HG02623 (cell line): ENCODE results near the gene ELMO1.
"Not testable (repeated sequence)": the region's sequence is repeated elsewhere in the genome, so short reads cannot be mapped to it uniquely, and the experiment has no call there.

Experiments used
- ATAC-seq: cut with Tn5 transposase; IDR thresholded peaks from one replicate; pipeline ENCODE4 v1.9.1; 2021; ENCODE audit warnings: moderate library complexity; ENCODE audit not compliant: unreplicated experiment

The ELMO1 gene

GRCh38 chr7:36999626-37000485 lies 448.8 kb downstream of the ELMO1 start:
- ATAC-seq = no peak

DNA sequence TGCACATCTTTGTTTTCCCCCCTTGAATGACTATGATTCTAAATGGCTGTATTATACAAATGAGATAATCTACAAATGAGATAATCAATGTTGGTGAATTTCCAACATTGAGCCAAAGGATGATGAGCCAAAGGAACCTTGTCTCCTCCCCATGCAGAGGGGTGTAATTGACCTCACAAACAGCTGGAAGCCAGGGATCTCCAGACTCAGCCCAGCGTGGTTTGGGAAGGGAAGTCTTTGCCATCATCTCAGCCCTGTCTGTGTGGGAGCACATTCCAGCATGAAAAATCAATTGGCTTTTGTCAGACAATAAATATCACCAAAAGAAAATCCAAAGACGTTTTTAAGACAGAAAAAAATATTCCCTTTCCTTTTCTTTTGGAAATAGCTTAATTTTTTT lies 452.9 kb downstream of the ELMO1 start:
- ATAC-seq = no peak

GRCh38 chr7:36994456-36995112 lies 454.1 kb downstream of the ELMO1 start:
- ATAC-seq = no peak

DNA sequence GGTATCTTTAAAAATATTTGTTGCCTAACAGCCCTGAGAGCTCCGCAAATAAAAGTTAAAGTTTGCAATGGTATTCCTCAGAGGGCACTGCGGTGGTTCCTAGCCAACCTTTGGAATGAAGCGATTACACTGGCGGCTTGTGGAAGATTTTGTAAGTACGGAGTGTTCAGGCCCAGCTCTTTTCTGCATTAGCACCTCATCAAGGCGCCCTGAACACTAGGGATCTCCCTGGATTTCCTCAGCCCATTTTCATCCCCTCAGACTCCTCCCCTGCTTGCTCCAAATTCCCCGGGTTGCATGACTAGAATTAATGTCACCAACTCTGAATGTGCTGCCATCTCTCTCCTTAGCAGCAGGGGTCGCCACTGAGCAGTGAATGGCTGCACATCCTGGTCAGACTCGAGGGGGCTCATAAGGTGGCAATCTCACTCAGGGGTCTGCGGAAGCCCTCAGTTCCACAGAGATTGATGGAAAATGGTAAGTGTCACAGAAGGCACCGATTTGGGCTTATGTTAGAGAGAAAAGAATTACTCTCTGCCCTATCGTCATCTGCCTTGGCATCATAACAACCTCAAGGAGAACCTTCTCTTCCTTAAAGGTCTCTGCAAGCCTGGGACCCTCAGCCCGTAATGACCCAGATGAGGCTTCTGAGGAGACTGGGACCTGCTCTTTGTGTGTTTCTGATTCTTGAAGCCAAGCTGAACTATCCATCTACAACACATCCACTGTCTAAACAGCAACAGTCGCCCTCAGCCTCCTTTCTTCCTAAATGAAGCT lies 461.5 kb downstream of the ELMO1 start:
- ATAC-seq = no peak

GRCh38 chr7:36986511-36986933 lies 462.1 kb downstream of the ELMO1 start:
- ATAC-seq = no peak

GRCh38 chr7:36985866-36986400 lies 462.7 kb downstream of the ELMO1 start:
- no peak for ATAC-seq

DNA sequence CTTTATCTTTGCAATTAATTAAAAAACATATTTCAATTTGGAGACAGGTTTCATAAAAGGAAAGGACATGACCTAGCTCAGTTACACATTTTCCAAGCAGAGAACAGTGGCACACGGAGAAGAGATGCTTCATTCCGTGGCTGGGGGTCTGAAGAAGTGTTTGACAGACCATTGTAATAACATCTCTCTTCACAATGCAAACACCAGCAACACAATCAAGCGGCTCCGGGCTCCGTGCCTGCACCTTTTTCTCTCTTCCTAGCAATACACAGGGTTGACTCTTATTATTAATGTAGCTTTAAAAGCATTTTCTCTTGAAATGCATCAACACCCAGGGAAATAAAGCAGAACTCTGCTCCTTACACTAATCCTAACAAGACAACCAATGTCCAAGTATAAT lies 463.3 kb downstream of the ELMO1 start:
- ATAC-seq = no peak

DNA sequence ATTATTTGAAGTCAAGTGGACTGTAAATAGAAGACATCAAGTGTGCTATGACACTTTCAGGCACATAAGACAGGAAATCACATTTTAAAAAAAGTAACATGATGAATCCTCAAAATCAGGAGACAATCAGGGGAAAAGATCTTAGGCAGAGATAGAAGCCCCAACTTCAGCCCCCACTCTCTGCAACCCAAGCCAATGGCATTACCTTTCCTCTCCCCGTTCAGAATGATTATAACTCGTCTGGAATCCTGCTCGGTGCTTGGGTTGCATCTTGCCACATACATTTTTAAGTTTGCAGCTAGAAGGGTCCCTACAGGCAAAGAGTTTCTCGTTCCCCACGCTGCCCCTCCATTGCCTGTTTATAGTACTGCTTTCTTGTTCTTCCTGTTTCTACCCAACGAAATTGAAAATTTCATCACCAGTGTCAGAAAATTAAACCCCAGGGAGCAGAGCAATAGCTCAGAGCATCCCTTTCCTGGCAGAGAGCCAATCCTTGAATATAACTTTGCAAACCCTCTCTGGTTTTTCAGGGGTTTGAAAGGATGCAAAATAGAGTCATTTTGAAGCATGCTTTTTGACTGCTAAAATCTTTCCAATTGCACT lies 463.9 kb downstream of the ELMO1 start:
- no peak for ATAC-seq

DNA sequence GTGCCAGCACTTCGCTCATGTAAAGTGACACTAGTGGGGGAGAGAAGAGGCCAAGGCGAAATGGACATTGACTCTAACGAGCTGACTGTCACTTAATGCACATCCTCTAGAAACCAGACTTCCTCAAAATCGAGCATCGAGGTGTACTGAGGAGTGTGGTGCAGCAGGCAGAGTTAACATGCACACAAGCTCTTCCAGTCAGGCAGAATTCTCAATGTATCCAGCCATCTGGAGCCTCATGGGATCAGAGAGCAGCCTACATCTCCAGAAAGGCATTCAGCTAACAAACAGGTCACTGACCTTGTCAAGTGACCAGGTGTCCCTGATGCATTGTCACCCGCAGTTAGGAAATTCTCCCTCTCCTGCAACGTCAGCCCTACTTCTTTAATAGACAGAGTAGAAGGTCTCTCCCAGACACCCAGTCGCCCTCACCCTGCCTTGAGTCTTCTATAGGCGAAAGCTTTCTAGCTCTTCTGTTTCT lies 464.6 kb downstream of the ELMO1 start:
- no peak for ATAC-seq

DNA sequence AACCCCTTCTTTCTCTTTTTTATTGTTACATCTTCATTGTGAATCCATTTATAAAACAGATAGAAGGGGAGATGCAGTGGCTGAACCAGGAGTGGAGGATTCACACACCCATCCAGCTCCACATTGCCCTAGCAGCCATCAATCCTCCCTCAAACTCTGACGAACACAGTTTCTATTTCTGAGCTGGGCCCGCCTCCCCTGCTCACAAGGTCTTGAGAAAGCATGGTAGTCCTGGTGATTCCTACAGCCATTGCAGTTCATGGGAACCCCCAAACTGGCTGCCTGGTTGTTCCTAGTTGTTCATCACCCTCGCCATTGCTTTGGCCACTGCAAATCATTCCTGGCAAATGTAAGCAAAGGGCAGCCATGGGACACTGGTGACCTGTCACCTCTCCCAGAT lies 465.9 kb downstream of the ELMO1 start:
- no peak for ATAC-seq

DNA sequence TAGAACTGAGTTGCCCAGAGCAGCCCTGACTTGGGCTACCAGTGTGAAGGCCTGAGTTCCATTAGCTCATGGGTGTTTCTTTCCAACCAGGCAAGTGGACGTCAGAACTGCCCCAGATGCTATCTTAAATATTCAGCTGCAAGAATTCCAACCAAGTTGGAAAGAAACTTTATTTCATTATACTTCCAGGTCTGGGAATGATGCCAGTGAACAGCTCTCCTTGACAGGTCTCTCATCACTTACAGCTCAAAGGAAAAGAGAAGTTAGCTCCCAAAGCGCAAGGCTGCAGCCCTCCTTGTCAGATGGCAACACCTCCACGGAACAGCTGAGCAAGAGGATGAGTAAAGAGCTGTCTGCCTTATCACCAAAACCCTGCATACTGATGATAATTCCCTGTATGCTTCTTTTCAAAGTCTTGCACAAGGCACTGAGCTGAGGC lies 468.8 kb downstream of the ELMO1 start:
- ATAC-seq = no peak

DNA sequence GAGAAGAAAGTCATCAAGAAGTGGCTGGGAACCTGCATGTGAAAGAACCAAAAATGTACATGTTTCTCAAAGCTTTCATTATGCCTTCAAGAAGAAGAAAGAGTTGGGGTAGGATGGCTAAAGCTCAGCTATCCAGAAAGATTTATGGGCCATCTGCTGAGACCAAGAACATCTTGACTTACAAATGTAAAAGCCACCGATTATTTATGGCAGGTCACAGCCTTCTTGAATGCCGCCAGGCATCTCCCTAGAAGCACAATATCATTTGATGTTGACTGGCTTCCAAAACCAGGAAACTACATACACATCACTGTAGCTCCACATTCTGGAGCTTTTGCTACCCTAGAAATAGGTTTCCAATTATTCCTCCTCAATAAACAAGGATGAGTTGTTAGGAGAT lies 470.2 kb downstream of the ELMO1 start:
- ATAC-seq = no peak

- ATAC-seq = no peak
These were observed 470.8 kb downstream of the ELMO1 start for GRCh38 chr7:36977878-36978277.

DNA sequence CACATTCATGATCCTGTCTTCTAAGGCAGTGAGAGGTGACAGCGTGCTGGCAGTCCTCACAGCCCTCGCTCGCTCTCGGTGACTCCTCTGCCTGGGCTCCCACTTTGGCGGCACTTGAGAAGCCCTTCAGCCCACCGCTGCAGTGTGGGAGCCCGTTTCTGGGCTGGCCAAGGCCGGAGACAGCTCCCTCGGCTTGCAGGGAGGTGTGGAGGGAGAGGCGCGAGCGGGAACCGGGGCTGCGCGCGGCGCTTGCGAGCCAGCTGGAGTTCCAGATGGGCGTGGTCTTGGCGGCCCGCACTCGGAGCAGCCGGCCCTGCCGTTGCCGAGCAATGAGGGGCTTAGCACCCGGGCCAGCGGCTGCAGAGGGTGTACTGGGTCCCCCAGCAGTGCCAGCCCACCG lies 475.1 kb downstream of the ELMO1 start:
- not testable (repeated sequence) for ATAC-seq

DNA sequence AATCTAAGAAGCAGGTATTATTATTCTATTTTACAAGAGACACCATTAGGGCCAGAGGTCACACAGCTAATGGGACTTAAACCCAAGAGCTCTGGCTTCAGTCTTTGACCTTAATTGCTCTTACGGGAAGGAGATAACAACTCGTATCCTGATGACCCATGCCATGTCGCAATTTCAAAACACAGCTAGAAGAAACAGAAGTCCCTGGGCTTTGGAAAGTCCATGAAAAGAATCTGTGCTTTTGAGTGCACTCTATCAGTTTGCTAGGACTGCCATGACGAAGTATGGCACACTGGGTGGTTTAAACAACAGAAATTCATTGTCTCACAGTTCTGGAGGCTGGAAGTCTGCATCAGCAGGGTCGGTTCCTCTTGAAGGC lies 476.5 kb downstream of the ELMO1 start:
- ATAC-seq = no peak

DNA sequence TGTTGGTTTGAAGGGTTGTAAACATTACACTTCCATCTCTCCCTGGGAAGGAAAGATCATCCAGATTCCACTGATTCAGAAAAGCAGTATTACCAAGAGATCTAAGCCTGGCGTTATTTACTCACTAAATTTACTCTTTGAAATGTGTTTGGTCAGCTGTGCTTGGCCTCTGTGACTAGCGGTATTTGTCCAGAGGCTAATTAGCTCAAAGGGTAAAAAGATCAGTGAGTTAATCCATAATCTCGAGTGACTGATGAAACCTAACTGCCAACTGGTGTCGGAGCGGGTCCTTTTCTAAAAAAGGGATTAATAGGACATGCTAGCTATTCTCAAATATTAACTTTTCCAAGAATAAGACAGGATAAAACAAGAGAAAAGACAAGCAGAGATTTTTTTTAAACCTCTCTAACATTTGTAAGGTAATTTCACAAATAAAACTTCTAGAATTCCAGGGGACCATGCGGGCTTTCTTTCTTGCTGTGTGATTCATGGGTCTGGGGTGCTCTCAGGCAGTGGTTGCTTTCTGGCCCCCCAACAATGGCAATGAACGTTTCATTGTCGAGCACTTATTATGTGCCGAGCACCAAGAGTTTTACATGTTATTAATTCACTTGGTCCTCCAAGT lies 477.0 kb downstream of the ELMO1 start:
- no peak for ATAC-seq

DNA sequence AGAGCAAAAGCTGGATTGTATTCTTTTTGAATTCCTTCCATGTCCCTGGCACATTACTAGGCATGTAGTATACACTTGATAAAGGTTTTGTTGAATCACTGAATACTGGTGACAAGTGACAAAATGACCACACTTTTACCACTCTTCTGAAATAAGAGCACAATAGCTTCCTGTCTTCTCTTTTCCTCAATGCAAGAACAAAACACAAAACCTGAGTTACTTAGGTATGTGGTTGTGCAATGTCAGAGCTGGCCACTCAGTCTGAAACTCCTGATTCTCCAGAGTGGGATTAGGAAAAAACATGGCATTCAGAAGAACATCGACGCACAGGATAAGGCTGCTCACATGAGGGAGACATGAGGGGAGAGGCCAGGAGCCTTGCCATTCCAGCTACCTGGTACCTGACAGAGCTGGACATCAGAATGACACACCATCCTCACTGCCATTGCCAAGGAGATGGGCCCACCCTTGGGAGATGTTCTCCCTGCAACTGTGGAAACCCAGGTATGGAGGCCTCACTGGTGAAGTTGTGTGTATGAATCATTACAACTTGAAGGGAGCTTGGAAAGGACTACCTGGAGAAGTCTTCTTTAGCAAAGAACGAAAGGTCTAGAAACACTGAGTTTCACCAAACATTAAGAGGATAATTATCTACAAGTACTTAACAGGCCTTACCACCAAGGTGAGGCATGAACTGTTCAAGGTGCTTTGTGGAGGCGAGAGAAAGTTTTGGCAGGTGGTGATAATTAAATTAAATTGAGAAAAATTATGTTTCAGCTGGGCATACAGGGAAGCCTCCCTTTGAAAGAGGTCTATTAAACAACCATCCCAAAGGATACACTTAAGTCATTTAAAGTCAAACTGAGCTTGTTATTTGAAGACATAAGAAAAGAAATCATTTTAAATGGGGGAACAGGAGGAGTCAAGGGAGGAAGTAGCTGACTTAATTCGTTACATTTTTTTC lies 477.8 kb downstream of the ELMO1 start:
- ATAC-seq = no peak

DNA sequence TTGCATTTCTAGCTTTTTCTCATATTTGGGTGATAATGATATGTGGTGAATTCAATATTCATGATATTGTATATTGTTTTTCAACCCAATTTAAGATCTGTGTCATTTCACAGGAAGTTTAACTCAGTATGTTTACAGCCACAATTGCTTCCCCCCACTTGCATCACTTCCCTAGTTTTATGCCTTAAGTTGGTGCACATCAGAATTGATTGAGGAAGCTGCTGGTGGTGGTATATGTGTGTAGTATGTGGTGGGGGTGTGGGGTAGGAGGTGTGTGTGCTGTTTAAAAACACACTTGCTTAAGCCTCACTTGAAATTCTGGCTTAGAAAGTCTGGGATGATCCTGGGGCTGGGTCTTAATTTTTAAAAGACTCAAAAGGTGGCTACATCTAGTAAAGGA lies 479.3 kb downstream of the ELMO1 start:
- no peak for ATAC-seq

DNA sequence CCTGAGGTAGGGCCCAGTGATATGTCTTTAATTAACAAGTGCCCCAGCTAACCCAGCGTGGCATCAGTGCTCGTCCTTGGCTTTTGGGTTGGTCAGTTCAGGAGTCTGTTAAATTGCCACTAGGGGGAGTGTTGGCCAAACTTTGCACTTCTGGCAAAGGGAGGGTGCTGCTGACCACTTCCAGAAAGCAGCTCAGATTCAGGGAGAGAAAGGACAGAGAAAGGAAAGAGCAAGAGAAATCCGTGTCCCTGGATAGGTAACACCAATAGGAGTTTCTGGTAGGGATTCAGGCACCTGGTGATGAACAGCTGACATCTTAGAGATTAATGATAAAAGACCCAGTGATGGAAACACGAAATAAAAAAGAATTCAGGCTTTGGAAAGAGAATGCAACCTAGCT lies 481.3 kb downstream of the ELMO1 start:
- no peak for ATAC-seq
